C4-2B (cell line): Measurements from ENCODE around the gene USP34.

Source experiments
- H3K27ac ChIP-seq: fragments of 450-650 bp; 2 replicates; pipeline ENCODE4 v1.5.1; 2017
- CTCF ChIP-seq: fragments of 450-650 bp; conservative IDR thresholded peaks from 2 replicates; pipeline ENCODE4 v1.5.1; 2017; ENCODE audit warnings: mild to moderate bottlenecking
- ZFX ChIP-seq: fragments of 450-650 bp; IDR thresholded peaks from 2 replicates; pipeline ENCODE4 v1.6.1; 2017

The USP34 gene

GRCh38 chr2:61338447-61338846, 132.4 kb downstream of the USP34 start:
- no peak for TF ChIP-seq ZFX
- no peak overlapping the region for H3K27ac ChIP-seq

- TF ChIP-seq CTCF (no peak), ZFX (no peak)
Observed at GRCh38 chr2:61335187-61335586, 135.7 kb downstream of the USP34 start.

GRCh38 chr2:61334466-61334865, 136.4 kb downstream of the USP34 start:
- H3K27ac ChIP-seq = no peak overlapping the region
- TF ChIP-seq ZFX = no peak
- TF ChIP-seq CTCF = no peak

More at GRCh38 chr2:61335187-61335586, 135.7 kb downstream of the USP34 start:
- no peak overlapping the region for H3K27ac ChIP-seq

GRCh38 chr2:61328707-61329251, 142.1 kb downstream of the USP34 start:
- TF ChIP-seq CTCF (no peak), ZFX (no peak)
- H3K27ac ChIP-seq = no peak overlapping the region

GRCh38 chr2:61327173-61327572, 143.7 kb downstream of the USP34 start:
- TF ChIP-seq ZFX (no peak), CTCF (no peak)
- no peak overlapping the region for H3K27ac ChIP-seq

GRCh38 chr2:61326423-61326822, 144.5 kb downstream of the USP34 start:
- TF ChIP-seq ZFX = no peak
- no peak overlapping the region for H3K27ac ChIP-seq

- TF ChIP-seq ZFX = no peak
- TF ChIP-seq CTCF = no peak
- no peak overlapping the region for H3K27ac ChIP-seq
Observed at GRCh38 chr2:61320181-61320580, 150.7 kb downstream of the USP34 start.

GRCh38 chr2:61318553-61318952, 152.3 kb downstream of the USP34 start:
- no peak overlapping the region for H3K27ac ChIP-seq
- TF ChIP-seq CTCF (no peak), ZFX (no peak)
